ENCODE data around the gene NCR1. TPM values are rescaled to one million over a fixed set of nuclear protein-coding genes. Genes with fewer than 3 reads are reported as not detected.

Gene NCR1
- total and polyA plus RNA-seq, 10 of the 15 experiments (the other 5 are each of a cell fraction or from before 2014, with no cell fraction given): 0.06 to 6.9 (median 0.13) TPM; not detected in 7

DNA sequence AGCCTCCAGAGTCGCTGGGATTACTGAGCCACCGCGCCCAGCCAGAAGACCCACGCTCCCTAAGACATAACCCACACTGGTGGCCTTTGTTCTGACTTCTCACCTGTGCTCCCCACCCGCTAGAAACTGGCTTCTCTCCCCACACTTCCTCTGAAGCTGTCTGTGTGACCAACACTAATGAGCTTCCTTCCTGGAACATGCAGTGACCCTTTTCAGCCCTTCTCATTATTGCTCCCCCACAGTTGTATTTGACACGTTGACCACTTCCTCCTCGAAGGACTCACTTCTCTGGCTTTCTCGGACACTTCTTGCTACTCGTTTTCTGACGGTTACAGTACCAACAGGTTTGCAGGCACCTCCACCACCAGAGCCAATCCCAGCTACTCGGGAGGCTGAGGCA, 10.9 kb downstream of the NCR1 start (continued):
- peak; percentile 56; the same call in 1 of the 2 replicates for TF ChIP-seq SPI1 (IDR thresholded peaks at IDR 0.05; ENCODE audit: borderline replicate concordance, insufficient read depth, low read depth, low read length)

DNA sequence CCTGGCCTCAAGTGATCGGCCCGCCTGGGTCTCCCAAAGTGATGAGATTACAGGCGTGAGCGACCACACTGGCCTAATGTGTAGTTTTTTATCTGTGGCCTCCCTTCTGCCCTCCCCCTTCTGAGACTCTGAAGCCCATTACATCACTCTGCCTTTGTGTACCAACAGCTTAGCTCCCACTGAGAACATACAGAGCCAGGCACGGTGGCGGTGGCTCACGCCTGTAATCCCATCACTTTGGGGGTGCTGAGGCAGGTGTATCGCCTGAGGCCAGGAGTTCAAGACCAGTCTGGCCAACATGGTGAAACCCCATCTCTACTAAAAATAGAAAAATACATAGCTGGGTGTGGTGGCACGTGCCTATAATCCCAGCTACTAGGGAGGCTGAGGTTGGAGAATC, 12.6 kb downstream of the NCR1 start:
- SMC1A ChIA-PET (ENCODE audit: uncharacterized antibody, unreplicated experiment): interaction anchor here (0.6 kb wide), 1 partner anchor 12 kb away, joined by 3 read pairs; no protein-coding TSS in a partner anchor
- intact Hi-C loops (cut with micrococcal nuclease; ENCODE audit: unreplicated experiment): loop anchor here (5.0 to 10.0 kb wide), 2 partner anchors 256 to 444 kb away; partner anchors contain the start of genes CDC42EP5 and LILRB4
- WGBS (ENCODE audit: insufficient coverage, insufficient replicate concordance, low lambda C conversion rate, missing lambda C conversion rate): 53% methylated on average over 9 of the region's 9 CpGs
- no peak for FAIRE-seq
- DNase-seq (ENCODE audit: low read depth, low spot score): no peak
- RAD21 ChIA-PET (ENCODE audit: unreplicated experiment): no interaction called here
- no peak overlapping the region for H3K27ac ChIP-seq (ENCODE audit: control insufficient read depth, insufficient read depth)
- H4K20me1 ChIP-seq (ENCODE audit: control insufficient read depth, insufficient read depth): no peaks in the 10 kb centered on the region
- in situ Hi-C loops (cut with MboI): no loop called here
- CTCF ChIA-PET: interaction anchor here (0.9 to 1.2 kb wide), 3 partner anchors 37 to 265 kb away, joined by 4 to 5 read pairs (median 4); no protein-coding TSS in a partner anchor
- no peaks in the 10 kb centered on the region for H3K79me2 ChIP-seq (ENCODE audit: control insufficient read depth, insufficient read depth, low read length)
- H3K4me1 ChIP-seq (ENCODE audit: control insufficient read depth, insufficient read depth, low read length): peaks cover 10% of the 10 kb centered on the region
- H3K4me2 ChIP-seq (ENCODE audit: control insufficient read depth, insufficient read depth): no peak overlapping the region
- H3K9me3 ChIP-seq (replicated peaks; ENCODE audit: control insufficient read depth, insufficient read depth, low read length): no peaks in the 10 kb centered on the region
- H3K36me3 ChIP-seq (ENCODE audit: control insufficient read depth in 2 of 2, insufficient read depth in 2 of 2, low read length in 1 of 2): no peaks in the 10 kb centered on the region
- BruUV-seq (replicated peaks): no TSS peak
- POLR2A ChIA-PET: no interaction called here
- no peaks in the 10 kb centered on the region for H3K27me3 ChIP-seq (replicated peaks in 1 of 2; ENCODE audit: control insufficient read depth in 2 of 2, insufficient read depth in 2 of 2, low read length in 1 of 2)
- no peak overlapping the region for H3K9ac ChIP-seq (ENCODE audit: control insufficient read depth, insufficient read depth, low read length)
- no peak for ATAC-seq
- no peak overlapping the region for H2AFZ ChIP-seq (ENCODE audit: control insufficient read depth, low read depth, low read length)
- H3K4me3 ChIP-seq: no peak overlapping the region
- TF ChIP-seq EZH2 (IDR thresholded peaks at IDR 0.05; ENCODE audit: borderline replicate concordance, control insufficient read depth, low read depth, low read length): no peak
- no peak for TF ChIP-seq GABPA (IDR thresholded peaks at IDR 0.05; ENCODE audit: low read depth)
- no peak for TF ChIP-seq POLR2AphosphoS2 (IDR thresholded peaks at IDR 0.05; ENCODE audit: low read depth, low read length)
- TF ChIP-seq NRF1 (conservative IDR thresholded peaks at IDR 0.05; ENCODE audit: low read depth, low read length): no peak
- TF ChIP-seq TARDBP (IDR thresholded peaks at IDR 0.05; ENCODE audit: borderline replicate concordance): no peak
- TF ChIP-seq, protein P1, sequence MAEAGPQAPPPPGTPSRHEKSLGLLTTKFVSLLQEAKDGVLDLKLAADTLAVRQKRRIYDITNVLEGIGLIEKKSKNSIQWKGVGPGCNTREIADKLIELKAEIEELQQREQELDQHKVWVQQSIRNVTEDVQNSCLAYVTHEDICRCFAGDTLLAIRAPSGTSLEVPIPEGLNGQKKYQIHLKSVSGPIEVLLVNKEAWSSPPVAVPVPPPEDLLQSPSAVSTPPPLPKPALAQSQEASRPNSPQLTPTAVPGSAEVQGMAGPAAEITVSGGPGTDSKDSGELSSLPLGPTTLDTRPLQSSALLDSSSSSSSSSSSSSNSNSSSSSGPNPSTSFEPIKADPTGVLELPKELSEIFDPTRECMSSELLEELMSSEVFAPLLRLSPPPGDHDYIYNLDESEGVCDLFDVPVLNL (IDR thresholded peaks at IDR 0.05; ENCODE audit: low read depth, low read length): no peak
- TF ChIP-seq, protein P2, sequence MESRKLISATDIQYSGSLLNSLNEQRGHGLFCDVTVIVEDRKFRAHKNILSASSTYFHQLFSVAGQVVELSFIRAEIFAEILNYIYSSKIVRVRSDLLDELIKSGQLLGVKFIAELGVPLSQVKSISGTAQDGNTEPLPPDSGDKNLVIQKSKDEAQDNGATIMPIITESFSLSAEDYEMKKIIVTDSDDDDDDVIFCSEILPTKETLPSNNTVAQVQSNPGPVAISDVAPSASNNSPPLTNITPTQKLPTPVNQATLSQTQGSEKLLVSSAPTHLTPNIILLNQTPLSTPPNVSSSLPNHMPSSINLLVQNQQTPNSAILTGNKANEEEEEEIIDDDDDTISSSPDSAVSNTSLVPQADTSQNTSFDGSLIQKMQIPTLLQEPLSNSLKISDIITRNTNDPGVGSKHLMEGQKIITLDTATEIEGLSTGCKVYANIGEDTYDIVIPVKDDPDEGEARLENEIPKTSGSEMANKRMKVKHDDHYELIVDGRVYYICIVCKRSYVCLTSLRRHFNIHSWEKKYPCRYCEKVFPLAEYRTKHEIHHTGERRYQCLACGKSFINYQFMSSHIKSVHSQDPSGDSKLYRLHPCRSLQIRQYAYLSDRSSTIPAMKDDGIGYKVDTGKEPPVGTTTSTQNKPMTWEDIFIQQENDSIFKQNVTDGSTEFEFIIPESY (IDR thresholded peaks at IDR 0.05): no peak
- TF ChIP-seq SUPT20H (IDR thresholded peaks at IDR 0.05; ENCODE audit: borderline replicate concordance, control insufficient read depth, low read depth, low read length): no peak
- no peak for TF ChIP-seq JUND (IDR thresholded peaks at IDR 0.05; ENCODE audit: low read depth, low read length)
- no peak for TF ChIP-seq ZNF207 (IDR thresholded peaks at IDR 0.05; ENCODE audit: borderline replicate concordance)
- TF ChIP-seq NR2C2 (IDR thresholded peaks at IDR 0.05; ENCODE audit: borderline replicate concordance, control insufficient read depth, insufficient read length, low read depth): no peak
- no peak for TF ChIP-seq TCF12 (IDR thresholded peaks at IDR 0.05; ENCODE audit: low read depth, low read length)
- no peak for TF ChIP-seq CHD4 (IDR thresholded peaks at IDR 0.05)
- no peak for TF ChIP-seq GATAD2B (conservative IDR thresholded peaks at IDR 0.05; ENCODE audit: low read depth)
